H1 (cell line): Measurements from ENCODE around the gene FOXP4. TPM values are rescaled to one million over a fixed set of nuclear protein-coding genes. Genes with fewer than 3 reads are reported as not detected.

Experiments used
- CTCF ChIA-PET: fragments of 300-600 bp; sonication (Branson Sonifier 250); formaldehyde crosslinking; loops from one replicate; lab custom pipeline; 2021; ENCODE audit not compliant: partially characterized antibody; lab: Charles Lee
- POLR2A ChIA-PET: fragments of 300-600 bp; sonication (Branson Sonifier 250); formaldehyde crosslinking; loops from one replicate; lab custom pipeline; 2021; ENCODE audit warnings: inconsistent platforms; ENCODE audit not compliant: partially characterized antibody; lab: Charles Lee
- DNase-seq, 2 experiments: peaks; one replicate each; pipeline versions ENCODE4 v3.0.0 to v3.0.0-alpha.2; 2010 to 2022; ENCODE audit warnings: low spot score in 2 of 2, low read depth in 1 of 2, mixed read lengths in 1 of 2
- FAIRE-seq: peaks from 2 replicates; lab custom pipeline; 2011; peaks lifted over from hg19 to GRCh38; lab: Jason Lieb, UNC
- H2AFZ ChIP-seq: 2 replicates; pipeline ENCODE4 v1.8.1; 2012; ENCODE audit warnings: low read length, inconsistent platforms
- H2AK5ac ChIP-seq: 2 replicates; pipeline ENCODE4 v1.6.1; 2013; ENCODE audit warnings: low read depth, low read length
- H2BK120ac ChIP-seq: replicated peaks from 2 replicates; pipeline ENCODE3; 2013; ENCODE audit warnings: low read depth, low read length, inconsistent platforms
- H2BK12ac ChIP-seq: 2 replicates; pipeline ENCODE4 v1.6.1; 2013; ENCODE audit warnings: low read depth, low read length
- H2BK15ac ChIP-seq: 2 replicates; pipeline ENCODE4 v1.6.1; 2013; ENCODE audit warnings: low read length
- H2BK20ac ChIP-seq: 2 replicates; pipeline ENCODE4 v1.6.1; 2013; ENCODE audit warnings: low read length
- H2BK5ac ChIP-seq: 2 replicates; pipeline ENCODE4 v1.6.1; 2013; ENCODE audit warnings: low read depth, low read length
- H3K14ac ChIP-seq: 2 replicates; pipeline ENCODE4 v1.6.1; 2013; ENCODE audit warnings: inconsistent platforms; ENCODE audit not compliant: insufficient read length
- H3K18ac ChIP-seq: 2 replicates; pipeline ENCODE4 v1.6.1; 2013; ENCODE audit warnings: low read length; ENCODE audit errors: extremely low read depth
- H3K23ac ChIP-seq: 2 replicates; pipeline ENCODE4 v1.6.1; 2013; ENCODE audit warnings: inconsistent platforms; ENCODE audit not compliant: insufficient read length
- H3K23me2 ChIP-seq: 2 replicates; pipeline ENCODE4 v1.6.1; 2013; ENCODE audit warnings: low read depth, low read length
- H3K27ac ChIP-seq: 2 replicates; pipeline ENCODE4 v1.6.1; 2011; ENCODE audit warnings: low read depth, low read length, inconsistent platforms
- H3K27me3 ChIP-seq, 4 experiments: replicated peaks in 1 of 4; 1 replicate in 1 of 4; 2 replicates in 3 of 4; pipeline versions ENCODE4 v1.6.1 to v1.8.1; 2011 to 2013; ENCODE audit warnings: low read length in 3 of 4, mild to moderate bottlenecking in 3 of 4, inconsistent platforms in 2 of 4, mixed read lengths in 2 of 4, moderate library complexity in 1 of 4; ENCODE audit not compliant: control insufficient read depth in 3 of 4, insufficient read depth in 3 of 4; ENCODE audit errors: extremely low read depth in 1 of 4
- H3K36me3 ChIP-seq, 4 experiments: 2 replicates each; pipeline versions ENCODE4 v1.6.1 to v1.8.1; 2011 to 2013; ENCODE audit warnings: mild to moderate bottlenecking in 4 of 4, low read length in 3 of 4, moderate library complexity in 2 of 4, control low read depth in 1 of 4, inconsistent platforms in 1 of 4; ENCODE audit not compliant: insufficient read depth in 4 of 4, control insufficient read depth in 2 of 4
- H3K4ac ChIP-seq: replicated peaks from 2 replicates; pipeline ENCODE3; 2013; ENCODE audit warnings: low read length, low read depth, mixed read lengths, inconsistent platforms; ENCODE audit not compliant: insufficient read length
- H3K4me1 ChIP-seq, 4 experiments: replicated peaks in 1 of 4; 1 replicate in 1 of 4; 2 replicates in 3 of 4; pipeline versions ENCODE4 v1.6.1 to v1.8.1; 2011 to 2013; ENCODE audit warnings: low read length in 3 of 4, inconsistent platforms in 2 of 4, mixed read lengths in 1 of 4; ENCODE audit not compliant: insufficient read depth in 4 of 4, control insufficient read depth in 3 of 4
- H3K4me2 ChIP-seq, 2 experiments: 2 replicates each; pipeline versions ENCODE4 v1.6.1 to v1.8.1; 2011 to 2013; ENCODE audit warnings: low read depth in 2 of 2, low read length in 2 of 2, control low read depth in 1 of 2, inconsistent platforms in 1 of 2, mild to moderate bottlenecking in 1 of 2; ENCODE audit not compliant: insufficient read depth in 1 of 2
- H3K4me3 ChIP-seq, 4 experiments: fragments of 200-600, 300-600 bp in 1 of 4; sonication (generic), shearing (Covaris generic), sonication (Bioruptor Twin) in 1 of 4; 2 replicates each; pipeline versions ENCODE4 v1.5.1 to v1.8.1; 2011 to 2016; ENCODE audit warnings: low read length in 4 of 4, low read depth in 3 of 4, control low read depth in 2 of 4, inconsistent platforms in 2 of 4, mild to moderate bottlenecking in 2 of 4, mixed read lengths in 1 of 4, moderate library complexity in 1 of 4; ENCODE audit not compliant: insufficient read depth in 2 of 4; ENCODE audit errors: extremely low read depth in 1 of 4
- H3K56ac ChIP-seq: replicated peaks from 2 replicates; pipeline ENCODE3; 2013; ENCODE audit warnings: low read depth, mild to moderate bottlenecking, mixed read lengths, low read length, inconsistent platforms; ENCODE audit not compliant: insufficient read length
- H3K79me1 ChIP-seq: 2 replicates; pipeline ENCODE4 v1.6.1; 2013; ENCODE audit warnings: low read depth, low read length, control low read depth
- H3K79me2 ChIP-seq, 2 experiments: 2 replicates each; pipeline versions ENCODE4 v1.6.1 to v1.8.1; 2012 to 2013; ENCODE audit warnings: low read length in 2 of 2, mild to moderate bottlenecking in 2 of 2, inconsistent platforms in 1 of 2; ENCODE audit not compliant: insufficient read depth in 2 of 2, control insufficient read depth in 1 of 2
- H3K9ac ChIP-seq, 4 experiments: replicated peaks in 1 of 4; 1 replicate in 1 of 4; 2 replicates in 3 of 4; pipeline versions ENCODE4 v1.6.1 to v1.8.1; 2011 to 2013; ENCODE audit warnings: low read depth in 3 of 4, low read length in 3 of 4, control low read depth in 2 of 4, mild to moderate bottlenecking in 2 of 4, moderate library complexity in 2 of 4, inconsistent platforms in 1 of 4; ENCODE audit errors: extremely low read depth in 1 of 4
- H3K9me3 ChIP-seq, 2 experiments: 2 replicates each; pipeline versions ENCODE4 v1.6.1 to v1.8.1; 2012 to 2013; ENCODE audit warnings: mild to moderate bottlenecking in 2 of 2, moderate library complexity in 2 of 2, control low read depth in 1 of 2, inconsistent platforms in 1 of 2, low read depth in 1 of 2, low read length in 1 of 2, mixed read lengths in 1 of 2; ENCODE audit not compliant: insufficient read depth in 2 of 2
- H4K20me1 ChIP-seq, 2 experiments: replicated peaks in 1 of 2; 2 replicates each; pipeline versions ENCODE3 to v1.8.1; 2011 to 2013; ENCODE audit warnings: inconsistent platforms in 2 of 2, low read length in 2 of 2, mild to moderate bottlenecking in 1 of 2; ENCODE audit not compliant: insufficient read depth in 2 of 2, control insufficient read depth in 1 of 2
- H4K5ac ChIP-seq: 2 replicates; pipeline ENCODE4 v1.6.1; 2013; ENCODE audit warnings: low read length, low read depth, mixed read lengths, inconsistent platforms; ENCODE audit not compliant: insufficient read length
- H4K8ac ChIP-seq: 2 replicates; pipeline ENCODE4 v1.8.0; 2013; ENCODE audit warnings: mild to moderate bottlenecking, moderate library complexity, low read length, inconsistent platforms; ENCODE audit not compliant: insufficient read depth; ENCODE audit errors: extremely low read depth
- H4K91ac ChIP-seq: replicated peaks from 2 replicates; pipeline ENCODE3; 2013; ENCODE audit warnings: low read length, mixed read lengths, inconsistent platforms; ENCODE audit not compliant: insufficient read length
- BACH1 ChIP-seq: IDR thresholded peaks from 2 replicates; pipeline ENCODE4 v1.6.1; 2012; ENCODE audit warnings: low read length, improper control_type of control experiment
- CEBPB ChIP-seq: IDR thresholded peaks from 2 replicates; pipeline ENCODE4 v1.6.1; 2012; ENCODE audit warnings: low read depth, low read length
- GABPA ChIP-seq: IDR thresholded peaks from 2 replicates; pipeline ENCODE4 v1.6.1; 2011; ENCODE audit warnings: mild to moderate bottlenecking, low read length, moderate library complexity, borderline replicate concordance; ENCODE audit not compliant: insufficient read depth
- HDAC6 ChIP-seq: IDR thresholded peaks from one replicate; pipeline ENCODE4 v1.7.1; 2012; ENCODE audit warnings: low read depth, mild to moderate bottlenecking, inconsistent platforms, low read length, moderate library complexity
- JUND ChIP-seq: IDR thresholded peaks from 2 replicates; pipeline ENCODE4 v1.6.1; 2011; ENCODE audit warnings: mild to moderate bottlenecking, improper control_type of control experiment, low read length
- KDM4A ChIP-seq: IDR thresholded peaks from one replicate; pipeline ENCODE4 v1.7.1; 2012; ENCODE audit warnings: low read depth, mild to moderate bottlenecking, moderate library complexity, low read length, inconsistent platforms; ENCODE audit not compliant: severe bottlenecking
- KDM5A ChIP-seq: fragments of 200-600 bp; IDR thresholded peaks from 2 replicates; pipeline ENCODE4 v1.7.1; 2012; ENCODE audit warnings: mild to moderate bottlenecking, low read length, inconsistent platforms, mixed read lengths
- NANOG ChIP-seq: IDR thresholded peaks from 2 replicates; pipeline ENCODE4 v1.6.1; 2011; ENCODE audit warnings: low read length, low read depth, mild to moderate bottlenecking, inconsistent platforms; ENCODE audit not compliant: insufficient read depth, poor library complexity, severe bottlenecking
- NRF1 ChIP-seq: IDR thresholded peaks from 2 replicates; pipeline ENCODE4 v1.6.1; 2011; ENCODE audit warnings: mild to moderate bottlenecking, low read depth, low read length, improper control_type of control experiment
- SUZ12 ChIP-seq: fragments of 200-600 bp; sonication (generic); IDR thresholded peaks from 2 replicates; pipeline ENCODE4 v1.6.1; 2012; ENCODE audit warnings: mild to moderate bottlenecking, inconsistent platforms, low read length, moderate library complexity, mixed read lengths
- TCF12 ChIP-seq: IDR thresholded peaks from 2 replicates; pipeline ENCODE4 v1.6.1; 2011; ENCODE audit warnings: low read depth, mild to moderate bottlenecking, low read length
- ZNF274 ChIP-seq: IDR thresholded peaks from 2 replicates; pipeline ENCODE4 v1.7.0; 2012; ENCODE audit warnings: low read length, borderline replicate concordance; ENCODE audit errors: extremely low read depth
- WGBS, 2 experiments: shearing (Covaris generic) in 1 of 2; methylation state at CpG; one replicate each; pipeline versions ENCODE4 v1.1.6 to v1.1.7; 2013 to 2015; ENCODE audit warnings: low lambda C conversion rate in 2 of 2, mixed read lengths in 2 of 2, inconsistent platforms in 1 of 2, low coverage in 1 of 2, missing lambda C conversion rate in 1 of 2; ENCODE audit not compliant: insufficient replicate concordance in 2 of 2, insufficient coverage in 1 of 2, insufficient read length in 1 of 2; ENCODE audit errors: extremely low coverage in 1 of 2, missing lambda C conversion rate in 1 of 2; 5-methylcytosine and 5-hydroxymethylcytosine counted together
- polyA plus RNA-seq, 7 experiments: library from polyadenylated mRNA; depleted of rRNA in 3 of 7; stranded (reverse) in 5 of 7; unstranded in 2 of 7; fragments of >200 nt in 5 of 7; fragments of 200-250 nt in 2 of 7; gene quantifications; 1 replicate in 5 of 7; 2 replicates in 1 of 7; 4 replicates in 1 of 7; pipeline versions ENCODE4 v1.2.1 to v1.2.3, GENCODE V29; 2011 to 2013; ENCODE audit warnings: missing spikeins in 2 of 7, mixed read lengths in 2 of 7
- total RNA-seq: library from RNA; stranded (reverse); fragmentation: NEBNext Ultra II Directional; extraction: Animal tissue kit (Norgen Biotek cat#: 25700); gene quantifications from 2 replicates; pipeline ENCODE4 v1.2.1, GENCODE V29; 2021

Gene FOXP4
- total and polyA plus RNA-seq, 2 of the 8 experiments (the other 6 are each of a cell fraction or from before 2014, with no cell fraction given): 4.8 to 13.3 TPM

GRCh38 chr6:41527721-41528408 lies 18.3 kb upstream of the FOXP4 start:
- H3K14ac ChIP-seq: no peak overlapping the region
- no peak overlapping the region; a peak in 1 of 8 replicates for H3K4me3 ChIP-seq
- no peak overlapping the region for H3K23ac ChIP-seq
- H3K9me3 ChIP-seq: no peaks in the 10 kb centered on the region
- H3K27ac ChIP-seq: no peak overlapping the region
- peaks cover 4 to 18% (median 12%) of the 10 kb centered on the region in 4 experiments; a peak in 5 of 7 replicates for H3K4me1 ChIP-seq
- no peak overlapping the region for H3K18ac ChIP-seq
- TF ChIP-seq CEBPB (no peak), ZNF274 (no peak), KDM5A (no peak), NRF1 (no peak), KDM4A (no peak), TCF12 (no peak), JUND (no peak), GABPA (no peak), HDAC6 (no peak), SUZ12 (no peak), BACH1 (no peak), NANOG (no peak)
- no peak overlapping the region for H2BK20ac ChIP-seq
- H3K56ac ChIP-seq: no peak overlapping the region
- 0 out of 2 replicates have a peak overlapping the region, but pooled peaks have one; percentile 50 for H2BK12ac ChIP-seq
- FAIRE-seq: no peak
- no peak overlapping the region for H2AFZ ChIP-seq
- 42% methylated on average over 12 of the region's 14 CpGs; no CpG with 5 or more reads in 1 of the 2 experiments for WGBS, 2 experiments
- H2AK5ac ChIP-seq: no peak overlapping the region; the same call in 1 of the 2 replicates
- H3K4me2 ChIP-seq: peak overlapping the region in 1 of 2 experiments; percentile 6; a peak in 1 of 4 replicates
- H2BK5ac ChIP-seq: no peak overlapping the region
- no peaks in the 10 kb centered on the region for H3K23me2 ChIP-seq
- ChIA-PET POLR2A (interaction anchor here (1.4 kb wide), 2 partner anchors 10 to 11 kb away, joined by 3 read pairs; no protein-coding TSS in a partner anchor), CTCF (interaction anchor here (1.3 to 3.6 kb wide), 7 partner anchors 11 to 177 kb away, joined by 4 to 13 read pairs (median 7); no protein-coding TSS in a partner anchor)
- peaks cover 0 to 13% (median 4%) of the 10 kb centered on the region in 4 experiments; a peak in 6 of 7 replicates for H3K27me3 ChIP-seq
- H4K8ac ChIP-seq: no peak overlapping the region; the same call in 1 of the 2 replicates
- no peak for DNase-seq
- no peaks in the 10 kb centered on the region for H3K79me1 ChIP-seq
- no peak overlapping the region for H2BK120ac ChIP-seq
- H4K91ac ChIP-seq: no peak overlapping the region
- peak overlapping the region; percentile 22 for H3K4ac ChIP-seq
- H3K79me2 ChIP-seq: no peaks in the 10 kb centered on the region
- no peak overlapping the region for H4K5ac ChIP-seq
- H3K9ac ChIP-seq: no peak overlapping the region
- no peaks in the 10 kb centered on the region for H3K36me3 ChIP-seq
- no peak overlapping the region for H2BK15ac ChIP-seq
- H4K20me1 ChIP-seq: no peaks in the 10 kb centered on the region
